ENCODE measurements around the gene B3GNT7.
"Not testable (repeated sequence)": the region's sequence is repeated elsewhere in the genome, so short reads cannot be mapped to it uniquely, and the experiment has no call there.

The B3GNT7 gene

DNA sequence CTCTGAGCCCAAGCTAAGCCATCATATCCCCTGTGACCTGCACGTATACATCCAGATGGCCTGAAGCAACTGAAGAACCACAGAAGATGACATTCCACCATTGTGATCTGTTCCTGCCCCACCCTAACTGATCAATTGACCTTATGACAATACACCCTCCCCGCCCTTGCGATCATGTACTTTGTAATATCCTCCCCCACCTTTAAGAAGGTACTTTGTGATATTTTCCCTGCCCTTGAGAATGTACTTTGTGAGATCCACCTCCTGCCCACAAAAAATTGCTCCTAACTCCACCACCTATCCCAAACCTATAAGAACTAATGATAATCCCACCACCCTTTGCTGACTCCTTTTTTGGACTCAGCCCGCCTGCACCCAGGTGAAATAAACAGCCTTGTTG is 34.9 kb downstream of the B3GNT7 start:
- DNase-seq: not testable (repeated sequence)

- no peak for DNase-seq
These were observed 36.1 kb downstream of the B3GNT7 start for GRCh38 chr2:231431606-231432005.

GRCh38 chr2:231433990-231434389 is 38.5 kb downstream of the B3GNT7 start:
- DNase-seq: no peak

DNA sequence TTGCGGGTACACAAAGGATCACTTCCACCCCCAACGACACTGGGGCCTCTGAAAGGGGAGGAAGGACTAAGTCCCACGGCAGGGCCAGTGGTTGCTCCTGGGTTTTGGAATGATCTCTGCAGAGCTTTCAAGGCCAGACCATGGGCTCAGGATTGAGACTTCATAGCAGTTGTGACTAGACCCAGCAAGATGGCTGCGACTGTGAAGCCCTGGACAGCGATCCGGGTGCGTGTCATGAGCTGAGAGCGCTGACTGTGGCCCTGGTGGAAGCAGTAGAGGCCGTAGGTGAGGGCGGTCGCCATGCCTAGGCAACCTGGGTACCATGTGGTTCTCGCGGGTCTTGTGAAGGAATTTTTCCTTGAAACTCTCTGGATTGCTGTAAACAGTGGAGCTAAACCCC is 41.4 kb downstream of the B3GNT7 start:
- no peak for DNase-seq

GRCh38 chr2:231449503-231450054 is 54.1 kb downstream of the B3GNT7 start:
- DNase-seq: no peak

DNA sequence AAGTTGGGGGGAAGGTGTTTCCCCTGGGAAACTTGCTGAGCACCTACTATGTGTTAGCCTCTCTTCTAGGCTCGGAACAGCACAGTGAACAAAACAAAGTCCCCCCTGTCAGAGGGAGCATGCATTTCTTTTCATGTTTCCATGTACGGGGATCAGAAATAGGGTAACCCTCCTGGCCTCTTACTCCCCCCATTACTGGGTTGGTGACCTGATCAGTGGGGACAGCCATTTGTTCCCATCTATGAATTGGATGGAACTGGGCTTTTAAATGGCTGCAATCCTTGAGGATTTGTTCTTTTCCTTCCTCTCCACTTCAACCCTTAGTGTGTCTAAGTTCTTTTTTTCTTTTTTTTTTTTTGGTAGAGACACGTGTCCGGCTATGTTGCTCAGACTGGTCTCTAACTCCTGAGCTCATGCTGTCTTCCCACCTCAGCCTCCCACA is 55.1 kb downstream of the B3GNT7 start:
- no peak for DNase-seq
